K562 (cell line): ENCODE data around the gene NLRP6. TPM values are rescaled to one million over a fixed set of nuclear protein-coding genes. Genes with fewer than 3 reads are reported as not detected.
"Not testable (repeated sequence)": the region's sequence is repeated elsewhere in the genome, so short reads cannot be mapped to it uniquely, and the experiment has no call there.

Experiments
- ATF7 ChIP-seq: fragments of 450-650 bp; IDR thresholded peaks from 2 replicates; pipeline ENCODE4 v1.7.1; 2014; ENCODE audit warnings: mild to moderate bottlenecking, moderate library complexity
- C11orf30 ChIP-seq: fragments of 450-650 bp; IDR thresholded peaks from 2 replicates; pipeline ENCODE4 v1.6.1; 2016; ENCODE audit warnings: low read depth, mild to moderate bottlenecking
- EP300 ChIP-seq: IDR thresholded peaks from 2 replicates; pipeline ENCODE4 v1.6.1; 2012; ENCODE audit warnings: low read length, improper control_type of control experiment
- EP400 ChIP-seq: fragments of 450-650 bp; IDR thresholded peaks from 2 replicates; pipeline ENCODE4 v1.6.1; 2017; ENCODE audit warnings: antibody characterized with exemption, mild to moderate bottlenecking, moderate library complexity
- ETV1 ChIP-seq: fragments of 450-650 bp; conservative IDR thresholded peaks from 2 replicates; pipeline ENCODE4 v1.6.1; 2016; ENCODE audit warnings: missing genetic modification characterization, control low read depth, low read depth, missing compliant biosample characterization
- FOXK2 ChIP-seq, 2 experiments: fragments of 450-650 bp; IDR thresholded peaks in 1 of 2; conservative IDR thresholded peaks in 1 of 2; 2 replicates each; pipeline ENCODE4 v1.6.1; 2016; ENCODE audit warnings: low read depth in 2 of 2, mild to moderate bottlenecking in 1 of 2
- GATA2 ChIP-seq: sonication (generic); formaldehyde crosslinking; IDR thresholded peaks from 2 replicates; pipeline ENCODE4 v1.4.0; 2020; ENCODE audit warnings: mild to moderate bottlenecking, missing genetic modification reagents
- ID3 ChIP-seq, 2 experiments: fragments of 250-450 bp in 1 of 2; fragments of 450-650 bp in 1 of 2; sonication (Bioruptor Pico) in 1 of 2; IDR thresholded peaks; 2 replicates each; pipeline versions ENCODE4 v1.6.1 to v1.8.0; 2016 to 2021; ENCODE audit warnings: mild to moderate bottlenecking in 2 of 2, moderate library complexity in 2 of 2, missing compliant biosample characterization in 1 of 2, missing genetic modification characterization in 1 of 2
- MAFG ChIP-seq: fragments of 450-650 bp; conservative IDR thresholded peaks from 2 replicates; pipeline ENCODE4 v1.6.1; 2016; ENCODE audit warnings: missing genetic modification characterization, missing compliant biosample characterization
- MAFK ChIP-seq: IDR thresholded peaks from 2 replicates; pipeline ENCODE4 v1.6.1; 2011; ENCODE audit warnings: low read length, improper control_type of control experiment
- MTA3 ChIP-seq: fragments of 450-650 bp; formaldehyde crosslinking; IDR thresholded peaks from 2 replicates; pipeline ENCODE4 v1.6.1; 2017; ENCODE audit warnings: mild to moderate bottlenecking, borderline replicate concordance
- NCOR1 ChIP-seq: fragments of 450-650 bp; IDR thresholded peaks from 2 replicates; pipeline ENCODE4 v1.6.1; 2016; ENCODE audit warnings: mild to moderate bottlenecking, moderate library complexity
- NFRKB ChIP-seq: fragments of 450-650 bp; IDR thresholded peaks from 2 replicates; pipeline ENCODE4 v1.6.1; 2016; ENCODE audit warnings: low read depth
- NR2C2 ChIP-seq, 2 experiments: fragments of 200-800 bp in 1 of 2; sonication (Bioruptor generic) in 1 of 2; sonication (generic) in 1 of 2; formaldehyde crosslinking in 1 of 2; IDR thresholded peaks; 2 replicates each; pipeline versions ENCODE4 v1.6.1 to v1.8.0; 2016 to 2022; ENCODE audit warnings: mild to moderate bottlenecking in 1 of 2, missing compliant biosample characterization in 1 of 2, missing genetic modification characterization in 1 of 2, missing genetic modification reagents in 1 of 2
- POLR2B ChIP-seq: fragments of 450-650 bp; IDR thresholded peaks from 2 replicates; pipeline ENCODE4 v1.6.1; 2018; ENCODE audit warnings: low read depth; ENCODE audit not compliant: partially characterized antibody
- SMARCA4 ChIP-seq: fragments of 450-650 bp; IDR thresholded peaks from 2 replicates; pipeline ENCODE4 v1.6.1; 2016
- SMARCE1 ChIP-seq: fragments of 450-650 bp; IDR thresholded peaks from 2 replicates; pipeline ENCODE4 v1.7.1; 2016; ENCODE audit warnings: mild to moderate bottlenecking
- TOE1 ChIP-seq, 2 experiments: fragments of 450-650 bp in 1 of 2; sonication (generic) in 1 of 2; formaldehyde crosslinking in 1 of 2; IDR thresholded peaks; 2 replicates each; pipeline versions ENCODE4 v1.7.1 to v1.8.0; 2016 to 2022; ENCODE audit warnings: borderline replicate concordance in 2 of 2, mild to moderate bottlenecking in 2 of 2, antibody characterized with exemption in 1 of 2, inconsistent platforms in 1 of 2, low read depth in 1 of 2, missing genetic modification reagents in 1 of 2, moderate library complexity in 1 of 2
- ZFX ChIP-seq: sonication (generic); formaldehyde crosslinking; IDR thresholded peaks from 2 replicates; pipeline ENCODE4 v1.8.0; 2022; ENCODE audit warnings: mild to moderate bottlenecking, missing genetic modification reagents, moderate library complexity
- ZKSCAN8 ChIP-seq: fragments of 200-800 bp; sonication (Bioruptor generic); IDR thresholded peaks from 2 replicates; pipeline ENCODE4 v1.6.1; 2016; ENCODE audit warnings: missing genetic modification characterization, missing compliant biosample characterization
- polyA plus RNA-seq, 8 experiments: library from polyadenylated mRNA; depleted of rRNA in 4 of 8; stranded (reverse) in 5 of 8; unstranded in 3 of 8; fragments of >200 nt; fragmentation: Nextera tagmentation in 2 of 8; fragmentation: Illumina TruSeq in 1 of 8; extraction: Ambion mirVana in 2 of 8; extraction: Trizol in 1 of 8; gene quantifications; 2 replicates each; pipeline versions ENCODE4 v1.2.1 to v1.2.3, GENCODE V29; 2011 to 2014; ENCODE audit warnings: inconsistent platforms in 1 of 8, missing spikeins in 1 of 8
- total RNA-seq, 7 experiments: library from RNA; depleted of rRNA in 6 of 7; stranded (reverse); fragments of >200 nt in 6 of 7; fragmentation: Illumina TruSeq in 2 of 7; extraction: Trizol in 2 of 7; gene quantifications; 2 replicates each; pipeline versions ENCODE4 v1.2.1 to v1.2.3, GENCODE V29; 2011 to 2021; ENCODE audit warnings: low replicate concordance in 1 of 7
- TF ChIP-seq, protein P1 (sequence below): sonication (generic); formaldehyde crosslinking; IDR thresholded peaks from 2 replicates; pipeline ENCODE4 v1.8.0; 2022; ENCODE audit warnings: missing genetic modification reagents, mild to moderate bottlenecking, moderate library complexity, borderline replicate concordance
- TF ChIP-seq, protein P2 (sequence below): fragments of 450-650 bp; IDR thresholded peaks from 2 replicates; pipeline ENCODE4 v1.6.1; 2016; ENCODE audit warnings: antibody characterized with exemption

Gene NLRP6
- total and polyA plus RNA-seq, 9 of the 15 experiments (the other 6 are each of a cell fraction or from before 2014, with no cell fraction given), result 0.03 to 0.18 (median 0.15) TPM; not detected in 5

GRCh38 chr11:324593-325517 is 46.6 kb downstream of the NLRP6 start (continued):
- TF ChIP-seq GATA2 (peak; percentile 43; the same call in 1 of the 2 replicates), NR2C2 (tag; IDR thresholded peaks at IDR 0.05) (0 out of 2 replicates have a peak, but pooled peaks have one; percentile 35), POLR2B (peak; percentile 42), MTA3 (0 out of 2 replicates have a peak, but pooled peaks have one; percentile 35), EP400 (peak; percentile 25), SMARCA4 (peak; percentile 68; the same call in 1 of the 2 replicates), C11orf30 (peak; percentile 84), FOXK2 (conservative IDR thresholded peaks at IDR 0.05 in 1 of 2, IDR thresholded peaks at IDR 0.05 in 1 of 2; ENCODE audit: low read depth in 2 of 2) (peak in 1 of 2 experiments; percentile 56; a peak in 2 of 4 replicates), MAFG (tag) (peak; percentile 57), NFRKB (0 out of 2 replicates have a peak, but pooled peaks have one; percentile 59), ZFX (CRISPR knock-in tag) (peak; percentile 55), ATF7 (0 out of 2 replicates have a peak, but pooled peaks have one; percentile 42), EP300 (peak; percentile 14; the same call in 1 of the 2 replicates), ZKSCAN8 (0 out of 2 replicates have a peak, but pooled peaks have one; percentile 60), ETV1 (tag) (0 out of 2 replicates have a peak, but pooled peaks have one; percentile 14), TOE1 (IDR thresholded peaks at IDR 0.05; ENCODE audit: borderline replicate concordance) (peak; percentile 99), ID3 (tag; IDR thresholded peaks at IDR 0.05) (peak; percentile 37; the same call in 1 of the 2 replicates), NCOR1 (peak; percentile 25; the same call in 1 of the 2 replicates), SMARCE1 (0 out of 2 replicates have a peak, but pooled peaks have one; percentile 64), MAFK (peak; percentile 68)
- not testable (repeated sequence) for TF ChIP-seq NR2C2 (CRISPR knock-in tag; IDR thresholded peaks at IDR 0.05); TOE1 (CRISPR knock-in tag; IDR thresholded peaks at IDR 0.05; ENCODE audit: borderline replicate concordance, low read depth); ID3 (CRISPR knock-in tag; IDR thresholded peaks at IDR 0.05)
- TF ChIP-seq, protein P1, sequence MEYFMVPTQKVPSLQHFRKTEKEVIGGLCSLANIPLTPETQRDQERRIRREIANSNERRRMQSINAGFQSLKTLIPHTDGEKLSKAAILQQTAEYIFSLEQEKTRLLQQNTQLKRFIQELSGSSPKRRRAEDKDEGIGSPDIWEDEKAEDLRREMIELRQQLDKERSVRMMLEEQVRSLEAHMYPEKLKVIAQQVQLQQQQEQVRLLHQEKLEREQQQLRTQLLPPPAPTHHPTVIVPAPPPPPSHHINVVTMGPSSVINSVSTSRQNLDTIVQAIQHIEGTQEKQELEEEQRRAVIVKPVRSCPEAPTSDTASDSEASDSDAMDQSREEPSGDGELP, result peak; percentile 84
- TF ChIP-seq, protein P2, sequence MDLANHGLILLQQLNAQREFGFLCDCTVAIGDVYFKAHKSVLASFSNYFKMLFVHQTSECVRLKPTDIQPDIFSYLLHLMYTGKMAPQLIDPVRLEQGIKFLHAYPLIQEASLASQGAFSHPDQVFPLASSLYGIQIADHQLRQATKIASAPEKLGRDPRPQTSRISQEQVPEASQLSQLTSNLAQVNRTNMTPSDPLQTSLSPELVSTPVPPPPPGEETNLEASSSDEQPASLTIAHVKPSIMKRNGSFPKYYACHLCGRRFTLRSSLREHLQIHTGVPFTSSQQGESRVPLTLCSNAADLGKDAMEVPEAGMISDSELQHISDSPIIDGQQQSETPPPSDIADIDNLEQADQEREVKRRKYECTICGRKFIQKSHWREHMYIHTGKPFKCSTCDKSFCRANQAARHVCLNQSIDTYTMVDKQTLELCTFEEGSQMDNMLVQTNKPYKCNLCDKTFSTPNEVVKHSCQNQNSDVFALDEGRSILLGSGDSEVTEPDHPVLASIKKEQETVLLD, result peak; percentile 82; the same call in 1 of the 2 replicates
